Measurements from ENCODE around the gene RASSF3.

RASSF3 gene

GRCh38 chr12:64731683-64732082 is 121.4 kb downstream of the RASSF3 start:
- Mint-ChIP-seq H3K4me3 (no peak overlapping the region), H3K4me1 (peaks cover 27% of the 10 kb centered on the region), H3K9me3 (no peaks in the 10 kb centered on the region), H3K27ac (peak overlapping the region; percentile 93), H3K27me3 (no peaks in the 10 kb centered on the region), H3K36me3 (peaks cover 52% of the 10 kb centered on the region)
- DNase-seq = no peak
- CTCF ChIA-PET = no interaction called here

DNA sequence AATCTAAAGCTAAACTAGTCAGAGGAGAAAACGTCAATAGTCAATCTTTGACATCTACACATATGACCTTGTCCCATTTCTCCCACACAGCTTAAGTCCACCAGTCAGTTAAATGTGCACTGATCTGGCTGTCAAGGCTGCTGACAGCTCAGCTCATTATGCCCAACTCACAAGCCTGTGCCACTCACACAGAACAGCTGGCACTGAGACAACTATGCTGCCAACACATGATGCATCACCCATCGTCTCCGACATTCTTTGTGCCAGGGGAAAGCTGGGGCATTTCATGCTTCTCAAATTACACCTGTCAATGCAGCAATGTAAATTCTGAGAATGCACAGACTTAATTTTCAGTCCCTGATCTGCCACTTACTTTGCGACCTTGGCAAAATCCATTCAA is 123.6 kb downstream of the RASSF3 start:
- no peak overlapping the region for H3K27ac Mint-ChIP-seq
- no peaks in the 10 kb centered on the region for H3K27me3 Mint-ChIP-seq
- CTCF ChIA-PET = no interaction called here
- H3K9me3 Mint-ChIP-seq = peaks cover 3% of the 10 kb centered on the region
- peaks cover 58% of the 10 kb centered on the region for H3K36me3 Mint-ChIP-seq
- peaks cover 45% of the 10 kb centered on the region for H3K4me1 Mint-ChIP-seq
- no peak overlapping the region for H3K4me3 Mint-ChIP-seq
- no peak for DNase-seq

GRCh38 chr12:64735442-64735841 is 125.1 kb downstream of the RASSF3 start:
- Mint-ChIP-seq H3K27ac (no peak overlapping the region), H3K36me3 (peaks cover 65% of the 10 kb centered on the region), H3K4me1 (peaks cover 38% of the 10 kb centered on the region)

GRCh38 chr12:64736771-64737170 is 126.5 kb downstream of the RASSF3 start:
- peaks cover 66% of the 10 kb centered on the region for H3K36me3 Mint-ChIP-seq
- H3K4me1 Mint-ChIP-seq = peaks cover 27% of the 10 kb centered on the region
- no peaks in the 10 kb centered on the region for H3K27me3 Mint-ChIP-seq
- CTCF ChIA-PET = no interaction called here
- H3K9me3 Mint-ChIP-seq = peaks cover 3% of the 10 kb centered on the region
- peak overlapping the region; percentile 77 for H3K27ac Mint-ChIP-seq
- no peak for DNase-seq
- no peak overlapping the region for H3K4me3 Mint-ChIP-seq

More at GRCh38 chr12:64735442-64735841, 125.1 kb downstream of the RASSF3 start:
- no peak for DNase-seq
- Mint-ChIP-seq H3K9me3 (peaks cover 3% of the 10 kb centered on the region), H3K27me3 (no peaks in the 10 kb centered on the region), H3K4me3 (no peak overlapping the region)
- CTCF ChIA-PET = interaction anchor here (1.0 kb wide), 3 partner anchors 8 to 118 kb away, joined by 3 read pairs; no protein-coding TSS in a partner anchor

DNA sequence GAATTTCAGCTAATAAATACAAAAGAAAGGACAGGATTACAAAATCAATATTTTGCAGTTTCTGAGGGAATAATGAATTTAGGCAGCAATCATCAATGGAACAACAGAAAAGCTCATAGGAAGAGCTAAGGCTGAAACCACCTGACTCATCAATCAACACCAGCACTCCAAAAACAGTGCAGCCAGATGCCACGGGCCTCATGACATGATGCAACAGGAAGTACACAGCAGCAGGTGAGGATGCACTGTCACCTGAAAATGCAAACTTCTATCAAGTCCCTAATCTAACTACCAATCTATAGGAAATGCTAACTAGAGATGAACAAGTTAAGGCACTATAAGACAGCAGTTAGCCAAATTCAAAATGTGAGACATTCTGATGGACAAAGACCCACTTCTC is 127.2 kb downstream of the RASSF3 start:
- peaks cover 27% of the 10 kb centered on the region for H3K4me1 Mint-ChIP-seq
- H3K27me3 Mint-ChIP-seq = no peaks in the 10 kb centered on the region
- H3K27ac Mint-ChIP-seq = peak overlapping the region; percentile 77
- H3K36me3 Mint-ChIP-seq = peaks cover 71% of the 10 kb centered on the region
- no peak overlapping the region for H3K4me3 Mint-ChIP-seq
- H3K9me3 Mint-ChIP-seq = peaks cover 3% of the 10 kb centered on the region
- CTCF ChIA-PET = no interaction called here
- peak; percentile 57 for DNase-seq

- DNase-seq = no peak
- Mint-ChIP-seq H3K27me3 (no peaks in the 10 kb centered on the region), H3K4me3 (no peak overlapping the region), H3K36me3 (peaks cover 66% of the 10 kb centered on the region), H3K9me3 (peaks cover 3% of the 10 kb centered on the region), H3K27ac (no peak overlapping the region), H3K4me1 (peaks cover 27% of the 10 kb centered on the region)
- CTCF ChIA-PET = no interaction called here
Measured at GRCh38 chr12:64739778-64740177, 129.5 kb downstream of the RASSF3 start.

- H3K9me3 Mint-ChIP-seq = peaks cover 3% of the 10 kb centered on the region
- peaks cover 29% of the 10 kb centered on the region for H3K4me1 Mint-ChIP-seq
- no peak overlapping the region for H3K27ac Mint-ChIP-seq
- CTCF ChIA-PET = no interaction called here
- H3K36me3 Mint-ChIP-seq = peaks cover 68% of the 10 kb centered on the region
- H3K4me3 Mint-ChIP-seq = no peak overlapping the region
- no peaks in the 10 kb centered on the region for H3K27me3 Mint-ChIP-seq
- no peak for DNase-seq
Measured at GRCh38 chr12:64740646-64741045, 130.4 kb downstream of the RASSF3 start.

- no peak for DNase-seq
- Mint-ChIP-seq H3K9me3 (peaks cover 3% of the 10 kb centered on the region), H3K4me3 (no peak overlapping the region), H3K4me1 (peaks cover 15% of the 10 kb centered on the region), H3K27me3 (no peaks in the 10 kb centered on the region), H3K27ac (no peak overlapping the region), H3K36me3 (peaks cover 53% of the 10 kb centered on the region)
- CTCF ChIA-PET = no interaction called here
Measured at GRCh38 chr12:64742416-64742815, 132.1 kb downstream of the RASSF3 start.

- DNase-seq = no peak
- Mint-ChIP-seq H3K9me3 (no peaks in the 10 kb centered on the region), H3K4me3 (no peak overlapping the region), H3K27ac (no peak overlapping the region), H3K27me3 (no peaks in the 10 kb centered on the region), H3K36me3 (peaks cover 50% of the 10 kb centered on the region), H3K4me1 (peaks cover 8% of the 10 kb centered on the region)
- CTCF ChIA-PET = interaction anchor here (0.8 to 1.1 kb wide), 3 partner anchors 8 to 45 kb away, joined by 3 to 4 read pairs (median 3); no protein-coding TSS in a partner anchor
Measured at GRCh38 chr12:64743206-64743605, 132.9 kb downstream of the RASSF3 start.

- peaks cover 45% of the 10 kb centered on the region for H3K36me3 Mint-ChIP-seq
- H3K27me3 Mint-ChIP-seq = no peaks in the 10 kb centered on the region
- peaks cover 2% of the 10 kb centered on the region for H3K4me1 Mint-ChIP-seq
- no peaks in the 10 kb centered on the region for H3K9me3 Mint-ChIP-seq
- no peak overlapping the region for H3K4me3 Mint-ChIP-seq
- no peak for DNase-seq
- no peak overlapping the region for H3K27ac Mint-ChIP-seq
- CTCF ChIA-PET = interaction anchor here (1.2 kb wide), 1 partner anchor 195 kb away, joined by 4 read pairs; no protein-coding TSS in a partner anchor
Measured at GRCh38 chr12:64744422-64745258, 134.3 kb downstream of the RASSF3 start.

GRCh38 chr12:64745259-64745807 is 135.0 kb downstream of the RASSF3 start:
- DNase-seq = no peak
- H3K36me3 Mint-ChIP-seq = peaks cover 40% of the 10 kb centered on the region
- H3K4me1 Mint-ChIP-seq = peaks cover 2% of the 10 kb centered on the region
- no peak overlapping the region for H3K27ac Mint-ChIP-seq
- no peak overlapping the region for H3K4me3 Mint-ChIP-seq
- no peaks in the 10 kb centered on the region for H3K27me3 Mint-ChIP-seq
- CTCF ChIA-PET = no interaction called here
- no peaks in the 10 kb centered on the region for H3K9me3 Mint-ChIP-seq

DNA sequence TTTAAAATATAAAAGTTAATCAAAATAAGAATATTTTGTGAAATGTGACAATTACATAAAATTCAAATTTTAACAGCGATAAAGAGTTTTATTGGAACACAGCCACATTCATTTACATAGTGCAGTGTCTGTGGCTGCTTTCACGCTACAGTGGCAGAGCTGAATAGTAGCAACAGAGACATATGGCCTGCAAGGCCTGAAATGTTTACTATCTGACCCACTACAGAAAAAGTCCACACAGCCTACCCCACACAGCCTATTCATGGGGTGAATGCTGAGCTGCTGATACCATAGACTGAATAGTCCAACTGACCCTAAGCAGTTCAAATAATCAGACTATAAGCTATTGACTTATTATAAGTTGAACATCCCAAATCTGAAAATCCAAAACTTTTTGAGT is 135.7 kb downstream of the RASSF3 start:
- no peak overlapping the region for H3K4me3 Mint-ChIP-seq
- CTCF ChIA-PET = no interaction called here
- H3K27me3 Mint-ChIP-seq = no peaks in the 10 kb centered on the region
- peaks cover 37% of the 10 kb centered on the region for H3K36me3 Mint-ChIP-seq
- no peak overlapping the region for H3K27ac Mint-ChIP-seq
- no peaks in the 10 kb centered on the region for H3K9me3 Mint-ChIP-seq
- no peak for DNase-seq
- H3K4me1 Mint-ChIP-seq = peaks cover 2% of the 10 kb centered on the region

GRCh38 chr12:64746663-64747062 is 136.4 kb downstream of the RASSF3 start:
- no peaks in the 10 kb centered on the region for H3K27me3 Mint-ChIP-seq
- peaks cover 2% of the 10 kb centered on the region for H3K4me1 Mint-ChIP-seq
- H3K36me3 Mint-ChIP-seq = peaks cover 34% of the 10 kb centered on the region
- CTCF ChIA-PET = no interaction called here
- H3K9me3 Mint-ChIP-seq = no peaks in the 10 kb centered on the region
- H3K27ac Mint-ChIP-seq = no peak overlapping the region
- H3K4me3 Mint-ChIP-seq = no peak overlapping the region
- no peak for DNase-seq
